ENCODE measurements around the gene COL16A1.

DNA sequence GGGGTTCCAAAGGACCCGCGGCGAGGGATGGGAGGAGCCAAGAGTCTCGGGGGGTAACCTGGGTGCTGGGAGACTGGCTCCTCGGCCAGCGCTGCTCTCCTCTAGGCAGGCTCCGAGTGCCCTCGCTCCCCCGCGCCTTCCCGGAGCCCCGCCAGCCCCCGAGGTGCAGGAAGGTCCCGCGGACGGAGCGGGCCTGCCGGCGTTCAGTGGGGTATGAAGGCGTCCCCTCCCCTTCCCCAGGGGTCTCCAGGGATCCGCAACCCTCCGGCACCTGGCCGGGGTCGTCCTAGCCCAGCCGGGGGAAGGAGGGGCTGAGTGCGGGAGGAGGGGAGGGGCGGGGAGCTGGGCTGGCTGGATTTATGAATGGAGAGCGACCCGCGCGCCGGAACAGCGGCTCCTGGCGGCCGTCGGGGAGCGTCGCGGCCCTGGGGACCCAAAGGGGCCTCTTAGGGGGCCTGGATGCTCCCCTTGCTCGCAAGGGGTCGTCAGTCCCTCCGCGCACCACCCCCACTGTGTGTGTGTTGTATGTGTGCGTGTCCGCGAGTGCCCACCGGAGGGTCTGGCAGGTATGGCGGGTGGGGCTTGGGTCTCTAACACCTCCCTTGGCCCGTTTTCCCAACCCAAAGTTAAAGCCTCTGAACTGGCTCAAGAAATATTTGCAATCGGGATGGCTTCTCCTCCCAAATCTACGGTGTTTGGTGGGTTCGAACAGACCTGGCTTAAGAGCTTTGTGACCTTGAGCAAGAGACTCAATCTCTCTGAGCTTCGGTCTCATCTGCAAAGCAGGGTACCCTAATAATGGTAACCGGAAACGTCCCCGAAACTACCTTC lies 85.7 kb downstream of the COL16A1 start:
- TF ChIP-seq, protein P1, sequence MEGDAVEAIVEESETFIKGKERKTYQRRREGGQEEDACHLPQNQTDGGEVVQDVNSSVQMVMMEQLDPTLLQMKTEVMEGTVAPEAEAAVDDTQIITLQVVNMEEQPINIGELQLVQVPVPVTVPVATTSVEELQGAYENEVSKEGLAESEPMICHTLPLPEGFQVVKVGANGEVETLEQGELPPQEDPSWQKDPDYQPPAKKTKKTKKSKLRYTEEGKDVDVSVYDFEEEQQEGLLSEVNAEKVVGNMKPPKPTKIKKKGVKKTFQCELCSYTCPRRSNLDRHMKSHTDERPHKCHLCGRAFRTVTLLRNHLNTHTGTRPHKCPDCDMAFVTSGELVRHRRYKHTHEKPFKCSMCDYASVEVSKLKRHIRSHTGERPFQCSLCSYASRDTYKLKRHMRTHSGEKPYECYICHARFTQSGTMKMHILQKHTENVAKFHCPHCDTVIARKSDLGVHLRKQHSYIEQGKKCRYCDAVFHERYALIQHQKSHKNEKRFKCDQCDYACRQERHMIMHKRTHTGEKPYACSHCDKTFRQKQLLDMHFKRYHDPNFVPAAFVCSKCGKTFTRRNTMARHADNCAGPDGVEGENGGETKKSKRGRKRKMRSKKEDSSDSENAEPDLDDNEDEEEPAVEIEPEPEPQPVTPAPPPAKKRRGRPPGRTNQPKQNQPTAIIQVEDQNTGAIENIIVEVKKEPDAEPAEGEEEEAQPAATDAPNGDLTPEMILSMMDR (IDR thresholded peaks at IDR 0.05; ENCODE audit: low read depth, low read length, missing input control) = peak; percentile 34
- TF ChIP-seq ATF3 (IDR thresholded peaks at IDR 0.05) = no peak
- TF ChIP-seq SP1 (IDR thresholded peaks at IDR 0.05) = no peak
- no peak for TF ChIP-seq HNF4A (conservative IDR thresholded peaks at IDR 0.05)
- no peak for TF ChIP-seq REST (IDR thresholded peaks at IDR 0.05)
- TF ChIP-seq GABPA (IDR thresholded peaks at IDR 0.05 in 1 of 2, conservative IDR thresholded peaks at IDR 0.05 in 1 of 2) = no peak
- no peak for TF ChIP-seq YY1 (IDR thresholded peaks at IDR 0.05)
- TF ChIP-seq, protein P2, sequence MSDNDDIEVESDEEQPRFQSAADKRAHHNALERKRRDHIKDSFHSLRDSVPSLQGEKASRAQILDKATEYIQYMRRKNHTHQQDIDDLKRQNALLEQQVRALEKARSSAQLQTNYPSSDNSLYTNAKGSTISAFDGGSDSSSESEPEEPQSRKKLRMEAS (IDR thresholded peaks at IDR 0.05) = no peak
- peak in 1 of 2 donors; percentile 57 for TF ChIP-seq RAD21 (IDR thresholded peaks at IDR 0.05)
- TF ChIP-seq RXRA (IDR thresholded peaks at IDR 0.05) = no peak
- no peak for TF ChIP-seq TAF1 (conservative IDR thresholded peaks at IDR 0.05)

Measured in liver (tissue), 3 donors.